ENCODE results near the gene STAMBP. TPM values are rescaled to one million over a fixed set of nuclear protein-coding genes. Genes with fewer than 3 reads are reported as not detected.
A peak's percentile ranks its signal among the peaks of the same experiment; 100 is the strongest.

Gene STAMBP
- total RNA-seq, 3 donors from 2014 or later: 26.1 to 32.5 (median 32.4) TPM

GRCh38 chr2:73827660-73828388, 937 bp upstream of the STAMBP start:
- H3K36me3 ChIP-seq: no peaks in the 10 kb centered on the region
- DNase-seq (ENCODE audit: low spot score in 2 of 2): no peak
- H3K27ac ChIP-seq: no peak overlapping the region
- TF ChIP-seq POLR2AphosphoS5 (IDR thresholded peaks at IDR 0.05) (no peak), POLR2A (IDR thresholded peaks at IDR 0.05) (no peak)
- TF ChIP-seq, protein P1, sequence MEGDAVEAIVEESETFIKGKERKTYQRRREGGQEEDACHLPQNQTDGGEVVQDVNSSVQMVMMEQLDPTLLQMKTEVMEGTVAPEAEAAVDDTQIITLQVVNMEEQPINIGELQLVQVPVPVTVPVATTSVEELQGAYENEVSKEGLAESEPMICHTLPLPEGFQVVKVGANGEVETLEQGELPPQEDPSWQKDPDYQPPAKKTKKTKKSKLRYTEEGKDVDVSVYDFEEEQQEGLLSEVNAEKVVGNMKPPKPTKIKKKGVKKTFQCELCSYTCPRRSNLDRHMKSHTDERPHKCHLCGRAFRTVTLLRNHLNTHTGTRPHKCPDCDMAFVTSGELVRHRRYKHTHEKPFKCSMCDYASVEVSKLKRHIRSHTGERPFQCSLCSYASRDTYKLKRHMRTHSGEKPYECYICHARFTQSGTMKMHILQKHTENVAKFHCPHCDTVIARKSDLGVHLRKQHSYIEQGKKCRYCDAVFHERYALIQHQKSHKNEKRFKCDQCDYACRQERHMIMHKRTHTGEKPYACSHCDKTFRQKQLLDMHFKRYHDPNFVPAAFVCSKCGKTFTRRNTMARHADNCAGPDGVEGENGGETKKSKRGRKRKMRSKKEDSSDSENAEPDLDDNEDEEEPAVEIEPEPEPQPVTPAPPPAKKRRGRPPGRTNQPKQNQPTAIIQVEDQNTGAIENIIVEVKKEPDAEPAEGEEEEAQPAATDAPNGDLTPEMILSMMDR (IDR thresholded peaks at IDR 0.05): no peak
- H3K27me3 ChIP-seq: no peaks in the 10 kb centered on the region
- no peaks in the 10 kb centered on the region for H3K9me3 ChIP-seq
- H3K4me1 ChIP-seq: no peaks in the 10 kb centered on the region
- H3K4me3 ChIP-seq: peak overlapping the region in 2 of 3 donors; percentile 77 to 92
- intact Hi-C loops (cut with DNase I; ENCODE audit: low total_unique reads): no loop called here

DNA sequence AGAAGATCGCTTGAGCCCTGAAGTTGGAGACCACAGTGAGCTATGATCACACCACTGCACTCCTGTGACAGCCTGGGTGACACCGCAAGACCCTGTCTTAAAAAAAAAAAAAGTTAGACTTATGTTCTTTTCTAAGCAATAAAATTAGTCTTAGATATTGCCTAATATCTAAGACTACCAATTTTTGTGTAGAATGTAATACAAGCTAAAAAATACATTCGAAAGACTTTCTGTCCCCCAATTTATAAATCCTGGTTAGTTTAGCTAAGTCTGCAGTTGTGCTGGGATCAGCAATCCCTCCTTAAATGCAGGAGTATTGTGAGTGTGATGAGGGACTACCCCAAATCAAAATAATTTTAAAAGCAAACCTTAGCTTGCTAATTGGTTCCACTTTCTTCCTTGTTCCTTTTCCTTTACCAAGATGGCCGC, 358 bp upstream of the STAMBP start:
- no peaks in the 10 kb centered on the region for H3K27me3 ChIP-seq
- H3K36me3 ChIP-seq: no peaks in the 10 kb centered on the region
- TF ChIP-seq POLR2A (IDR thresholded peaks at IDR 0.05) (no peak), POLR2AphosphoS5 (IDR thresholded peaks at IDR 0.05) (no peak)
- TF ChIP-seq, protein P1 (IDR thresholded peaks at IDR 0.05): no peak
- intact Hi-C loops (cut with DNase I; ENCODE audit: low total_unique reads): no loop called here
- H3K27ac ChIP-seq: peak overlapping the region; percentile 59 to 97
- H3K9me3 ChIP-seq: no peaks in the 10 kb centered on the region
- H3K4me3 ChIP-seq: peak overlapping the region; percentile 74 to 92 (median 77)
- no peak for DNase-seq (ENCODE audit: low spot score in 2 of 2)
- no peaks in the 10 kb centered on the region for H3K4me1 ChIP-seq

DNA sequence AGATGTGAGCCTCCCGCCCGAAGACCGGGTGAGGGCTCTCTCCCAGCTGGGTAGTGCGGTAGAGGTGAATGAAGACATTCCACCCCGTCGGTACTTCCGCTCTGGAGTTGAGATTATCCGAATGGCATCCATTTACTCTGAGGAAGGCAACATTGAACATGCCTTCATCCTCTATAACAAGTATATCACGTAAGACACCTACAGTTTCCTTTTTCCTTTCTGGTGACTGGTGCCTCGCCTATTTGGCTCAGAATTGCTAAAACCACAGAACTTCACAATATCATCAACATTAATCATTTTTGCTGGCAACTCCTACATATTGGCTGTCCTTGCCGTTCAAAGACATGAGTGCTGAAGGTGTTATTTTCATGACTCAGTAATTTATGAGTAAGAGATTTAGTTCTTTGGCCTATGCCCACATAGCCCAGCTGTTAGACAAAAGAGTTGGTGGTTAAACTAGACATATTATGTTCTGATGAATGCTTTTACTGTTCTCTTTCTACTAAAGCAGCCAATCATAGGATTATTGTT, 2.2 kb downstream of the STAMBP start:
- Histone ChIP-seq H3K4me3 (no peak overlapping the region), H3K36me3 (no peaks in the 10 kb centered on the region), H3K27me3 (no peaks in the 10 kb centered on the region), H3K9me3 (no peaks in the 10 kb centered on the region), H3K27ac (peak overlapping the region in 1 of 2 donors; percentile 2), H3K4me1 (no peaks in the 10 kb centered on the region)
- DNase-seq (ENCODE audit: low spot score in 2 of 2): no peak
- intact Hi-C loops (cut with DNase I; ENCODE audit: low total_unique reads): no loop called here
- TF ChIP-seq POLR2A (IDR thresholded peaks at IDR 0.05): no peak
- no peak for TF ChIP-seq POLR2AphosphoS5 (IDR thresholded peaks at IDR 0.05)

DNA sequence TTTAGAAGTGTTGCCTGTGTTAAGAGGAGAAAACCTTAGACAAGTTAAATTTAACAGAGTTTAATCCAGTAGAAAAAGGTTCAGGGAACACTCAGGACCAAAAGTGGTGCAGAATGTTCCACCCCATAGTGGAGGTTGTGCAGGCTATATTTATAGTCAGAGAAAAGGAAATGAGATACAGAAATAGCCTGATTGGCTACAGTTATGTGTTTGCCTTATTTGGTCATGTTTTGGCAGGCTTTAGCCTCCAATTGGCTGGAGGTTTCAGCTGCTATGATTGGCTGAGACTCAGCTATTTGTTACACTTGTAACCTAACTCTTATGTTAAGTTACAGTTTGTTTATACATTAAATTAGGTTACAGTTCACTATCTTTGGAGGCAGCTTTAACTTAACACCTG, 4.2 kb downstream of the STAMBP start:
- intact Hi-C loops (cut with DNase I; ENCODE audit: low total_unique reads): no loop called here
- no peak for DNase-seq (ENCODE audit: low spot score in 2 of 2)
- Histone ChIP-seq H3K4me3 (no peak overlapping the region), H3K9me3 (no peaks in the 10 kb centered on the region), H3K36me3 (no peaks in the 10 kb centered on the region), H3K4me1 (no peaks in the 10 kb centered on the region), H3K27me3 (no peaks in the 10 kb centered on the region), H3K27ac (no peak overlapping the region)
- TF ChIP-seq, protein P1 (IDR thresholded peaks at IDR 0.05): no peak
- TF ChIP-seq POLR2A (IDR thresholded peaks at IDR 0.05) (no peak), POLR2AphosphoS5 (IDR thresholded peaks at IDR 0.05) (no peak)

DNA sequence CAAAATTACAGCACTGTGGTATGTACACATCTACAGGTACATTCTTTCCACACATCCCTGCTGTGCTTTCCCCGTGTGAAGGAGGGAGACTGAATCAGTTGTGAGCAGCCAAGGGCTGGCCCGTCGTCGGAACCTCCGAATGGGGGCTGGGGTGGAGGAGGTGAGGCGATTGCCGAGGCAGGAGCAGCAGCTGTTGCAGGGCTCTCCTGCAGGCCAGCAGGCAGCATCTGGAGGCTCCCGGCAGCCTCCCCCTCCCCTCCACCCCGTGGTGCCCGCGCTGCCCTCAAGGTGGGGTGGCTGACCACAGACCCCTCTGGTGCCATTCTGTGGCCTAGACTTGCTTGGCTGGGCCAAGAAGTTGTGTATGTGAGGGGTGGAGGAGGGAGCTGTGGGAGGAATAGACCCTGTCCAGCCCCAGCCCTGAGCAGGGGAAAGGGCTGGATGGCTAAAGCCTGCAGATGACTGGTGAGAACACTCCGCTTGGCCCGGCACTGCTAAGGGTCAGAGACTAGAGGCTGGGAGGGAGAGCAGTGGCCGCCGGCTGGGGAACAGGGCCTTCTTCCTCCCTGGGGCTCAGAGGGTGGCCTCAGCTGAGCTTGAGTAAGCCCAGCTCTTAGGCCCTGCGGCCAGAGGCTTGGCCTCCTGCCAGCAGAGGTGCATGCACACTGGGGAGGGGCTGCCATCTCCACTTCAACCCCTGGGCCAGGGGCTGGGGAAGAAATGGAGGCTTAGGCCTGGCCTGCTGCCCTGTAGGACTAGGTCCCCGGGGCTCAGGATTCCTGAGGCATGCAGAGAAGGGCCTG, 7.6 kb downstream of the STAMBP start:
- DNase-seq (ENCODE audit: low spot score in 2 of 2): no peak
- Histone ChIP-seq H3K27ac (no peak overlapping the region), H3K9me3 (no peaks in the 10 kb centered on the region), H3K36me3 (no peaks in the 10 kb centered on the region), H3K4me3 (no peak overlapping the region), H3K27me3 (no peaks in the 10 kb centered on the region), H3K4me1 (no peaks in the 10 kb centered on the region)
- TF ChIP-seq POLR2AphosphoS5 (IDR thresholded peaks at IDR 0.05): no peak
- TF ChIP-seq, protein P1 (IDR thresholded peaks at IDR 0.05): no peak
- intact Hi-C loops (cut with DNase I; ENCODE audit: low total_unique reads): no loop called here

All from breast epithelium (tissue), 4 donors.